ENCODE data around the gene RYR3. TPM values are rescaled to one million over a fixed set of nuclear protein-coding genes. Genes with fewer than 3 reads are reported as not detected.

The RYR3 gene
- total and polyA plus RNA-seq, 2 of the 13 experiments (the other 11 are each of a cell fraction or from before 2014, with no cell fraction given), result not detected

GRCh38 chr15:33831646-33832045 is 520.9 kb downstream of the RYR3 start:
- FAIRE-seq (no peak), ATAC-seq (no peak), DNase-seq (ENCODE audit: low spot score) (no peak)
- Histone ChIP-seq H2AFZ (ENCODE audit: low read length) (no peak overlapping the region), H3K27me3 (ENCODE audit: control insufficient read depth in 1 of 2, insufficient read depth in 2 of 2, low read length in 2 of 2) (peaks cover 0 to 3% of the 10 kb centered on the region in 2 experiments; a peak in 1 of 5 replicates), H3K9ac (ENCODE audit: insufficient read depth, low read depth, low read length) (no peak overlapping the region), H3K36me3 (replicated peaks in 1 of 2; ENCODE audit: control insufficient read depth in 1 of 2, insufficient read depth in 2 of 2, low read length in 2 of 2) (no peaks in the 10 kb centered on the region), H3K79me2 (ENCODE audit: insufficient read depth, low read length) (no peaks in the 10 kb centered on the region), H3K4me2 (ENCODE audit: low read depth, low read length) (no peak overlapping the region), H3K27ac (ENCODE audit: extremely low read length, insufficient read depth, low read length) (no peak overlapping the region), H3K4me1 (ENCODE audit: insufficient read depth, low read length) (no peaks in the 10 kb centered on the region), H4K20me1 (ENCODE audit: insufficient read depth, low read length) (no peaks in the 10 kb centered on the region), H3K4me3 (replicated peaks in 1 of 3; ENCODE audit: insufficient read depth in 1 of 3, low read depth in 2 of 3, low read length in 3 of 3) (no peak overlapping the region), H3K9me3 (ENCODE audit: low read length) (no peaks in the 10 kb centered on the region)
- BruUV-seq (replicated peaks), result no TSS peak
- in situ Hi-C loops (cut with HindIII; ENCODE audit: extremely low pct_ligation_motif_present, low pct_unique_long_range_greater_than_20kb) (no loop called here), intact Hi-C loops (cut with micrococcal nuclease; ENCODE audit: unreplicated experiment) (no loop called here)
- TF ChIP-seq ZFP41 (CRISPR knock-in tag; IDR thresholded peaks at IDR 0.05; ENCODE audit: borderline replicate concordance) (no peak), MTA3 (CRISPR knock-in tag; IDR thresholded peaks at IDR 0.05) (no peak), TRIM22 (IDR thresholded peaks at IDR 0.05) (no peak), ZNF512 (CRISPR knock-in tag; IDR thresholded peaks at IDR 0.05) (no peak), CREM (IDR thresholded peaks at IDR 0.05) (no peak), CREM (CRISPR knock-in tag; IDR thresholded peaks at IDR 0.05) (no peak), SCMH1 (CRISPR knock-in tag; IDR thresholded peaks at IDR 0.05; ENCODE audit: borderline replicate concordance) (no peak), ZNF850 (CRISPR knock-in tag; conservative IDR thresholded peaks at IDR 0.05) (no peak), KAT7 (CRISPR knock-in tag; IDR thresholded peaks at IDR 0.05; ENCODE audit: borderline replicate concordance) (no peak), MAX (IDR thresholded peaks at IDR 0.05) (no peak), SAP130 (CRISPR knock-in tag; IDR thresholded peaks at IDR 0.05; ENCODE audit: low read depth) (no peak), ELK4 (CRISPR knock-in tag; IDR thresholded peaks at IDR 0.05; ENCODE audit: borderline replicate concordance) (no peak), GTF2F1 (IDR thresholded peaks at IDR 0.05; ENCODE audit: low read length) (no peak), GMEB2 (CRISPR knock-in tag; IDR thresholded peaks at IDR 0.05; ENCODE audit: low read depth) (no peak)
- ChIA-PET POLR2A (no interaction called here), CTCF (ENCODE audit: low intra/inter-chr PET ratio, low total read pairs) (no interaction called here)
- 66% methylated on average over 7 of the region's 7 CpGs for WGBS (ENCODE audit: low lambda C conversion rate)

All from HepG2 (cell line).